ENCODE measurements around the gene POLRMT.

GRCh38 chr19:676339-677105, 43.2 kb upstream of the POLRMT start, which contains the start of gene FSTL3:
- TF ChIP-seq, protein P1, sequence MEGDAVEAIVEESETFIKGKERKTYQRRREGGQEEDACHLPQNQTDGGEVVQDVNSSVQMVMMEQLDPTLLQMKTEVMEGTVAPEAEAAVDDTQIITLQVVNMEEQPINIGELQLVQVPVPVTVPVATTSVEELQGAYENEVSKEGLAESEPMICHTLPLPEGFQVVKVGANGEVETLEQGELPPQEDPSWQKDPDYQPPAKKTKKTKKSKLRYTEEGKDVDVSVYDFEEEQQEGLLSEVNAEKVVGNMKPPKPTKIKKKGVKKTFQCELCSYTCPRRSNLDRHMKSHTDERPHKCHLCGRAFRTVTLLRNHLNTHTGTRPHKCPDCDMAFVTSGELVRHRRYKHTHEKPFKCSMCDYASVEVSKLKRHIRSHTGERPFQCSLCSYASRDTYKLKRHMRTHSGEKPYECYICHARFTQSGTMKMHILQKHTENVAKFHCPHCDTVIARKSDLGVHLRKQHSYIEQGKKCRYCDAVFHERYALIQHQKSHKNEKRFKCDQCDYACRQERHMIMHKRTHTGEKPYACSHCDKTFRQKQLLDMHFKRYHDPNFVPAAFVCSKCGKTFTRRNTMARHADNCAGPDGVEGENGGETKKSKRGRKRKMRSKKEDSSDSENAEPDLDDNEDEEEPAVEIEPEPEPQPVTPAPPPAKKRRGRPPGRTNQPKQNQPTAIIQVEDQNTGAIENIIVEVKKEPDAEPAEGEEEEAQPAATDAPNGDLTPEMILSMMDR (IDR thresholded peaks at IDR 0.05): no peak
- TF ChIP-seq POLR2AphosphoS5 (IDR thresholded peaks at IDR 0.05): no peak

All from prostate gland (tissue), 2 donors.